ENCODE measurements around the gene DOCK9.

Gene DOCK9

DNA sequence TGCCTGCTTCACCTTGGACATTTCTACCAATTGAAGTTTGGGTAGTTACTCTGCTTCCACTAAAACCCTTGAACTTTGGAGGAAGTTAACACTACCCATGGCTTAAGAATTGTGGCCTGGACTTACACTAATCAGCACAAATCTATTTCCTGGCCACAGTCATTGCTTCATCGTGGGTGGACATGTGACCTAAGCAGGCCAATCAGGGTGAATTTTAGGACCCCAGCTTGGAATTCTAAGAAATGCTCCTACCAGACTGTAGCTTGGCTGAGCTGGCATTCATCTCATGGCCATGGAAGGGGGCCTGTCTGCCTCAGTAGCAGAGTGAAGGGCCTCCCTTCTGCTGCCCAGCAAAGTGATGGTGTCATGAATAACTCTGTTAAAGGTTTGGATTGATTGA is 167.1 kb downstream of the DOCK9 start:
- H3K4me3 ChIP-seq (ENCODE audit: low read depth, low read length): no peak overlapping the region
- TF ChIP-seq, protein P1, sequence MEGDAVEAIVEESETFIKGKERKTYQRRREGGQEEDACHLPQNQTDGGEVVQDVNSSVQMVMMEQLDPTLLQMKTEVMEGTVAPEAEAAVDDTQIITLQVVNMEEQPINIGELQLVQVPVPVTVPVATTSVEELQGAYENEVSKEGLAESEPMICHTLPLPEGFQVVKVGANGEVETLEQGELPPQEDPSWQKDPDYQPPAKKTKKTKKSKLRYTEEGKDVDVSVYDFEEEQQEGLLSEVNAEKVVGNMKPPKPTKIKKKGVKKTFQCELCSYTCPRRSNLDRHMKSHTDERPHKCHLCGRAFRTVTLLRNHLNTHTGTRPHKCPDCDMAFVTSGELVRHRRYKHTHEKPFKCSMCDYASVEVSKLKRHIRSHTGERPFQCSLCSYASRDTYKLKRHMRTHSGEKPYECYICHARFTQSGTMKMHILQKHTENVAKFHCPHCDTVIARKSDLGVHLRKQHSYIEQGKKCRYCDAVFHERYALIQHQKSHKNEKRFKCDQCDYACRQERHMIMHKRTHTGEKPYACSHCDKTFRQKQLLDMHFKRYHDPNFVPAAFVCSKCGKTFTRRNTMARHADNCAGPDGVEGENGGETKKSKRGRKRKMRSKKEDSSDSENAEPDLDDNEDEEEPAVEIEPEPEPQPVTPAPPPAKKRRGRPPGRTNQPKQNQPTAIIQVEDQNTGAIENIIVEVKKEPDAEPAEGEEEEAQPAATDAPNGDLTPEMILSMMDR (IDR thresholded peaks at IDR 0.05; ENCODE audit: low read depth, low read length): no peak

DNA sequence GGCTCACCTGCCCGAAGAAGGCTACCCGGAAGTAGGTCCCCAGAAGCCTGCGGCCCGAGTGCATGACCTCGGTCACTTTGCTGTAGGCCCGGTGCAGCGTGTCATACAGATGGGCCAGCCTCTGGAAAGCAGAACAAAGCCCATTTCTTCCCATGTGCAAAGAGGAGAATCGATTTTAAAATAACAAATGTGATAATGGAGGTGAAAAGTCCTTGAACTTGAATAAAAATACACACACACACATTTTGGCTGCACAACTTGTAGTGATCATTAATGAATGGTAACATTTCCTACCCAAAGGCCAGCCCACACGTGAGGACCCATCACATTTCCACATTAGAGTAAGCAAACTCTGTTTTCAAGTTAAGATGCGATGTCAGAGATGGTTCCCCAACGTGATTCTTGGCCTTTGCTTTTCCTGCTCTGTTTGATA is 168.5 kb downstream of the DOCK9 start:
- H3K4me3 ChIP-seq (ENCODE audit: low read depth, low read length): no peak overlapping the region

DNA sequence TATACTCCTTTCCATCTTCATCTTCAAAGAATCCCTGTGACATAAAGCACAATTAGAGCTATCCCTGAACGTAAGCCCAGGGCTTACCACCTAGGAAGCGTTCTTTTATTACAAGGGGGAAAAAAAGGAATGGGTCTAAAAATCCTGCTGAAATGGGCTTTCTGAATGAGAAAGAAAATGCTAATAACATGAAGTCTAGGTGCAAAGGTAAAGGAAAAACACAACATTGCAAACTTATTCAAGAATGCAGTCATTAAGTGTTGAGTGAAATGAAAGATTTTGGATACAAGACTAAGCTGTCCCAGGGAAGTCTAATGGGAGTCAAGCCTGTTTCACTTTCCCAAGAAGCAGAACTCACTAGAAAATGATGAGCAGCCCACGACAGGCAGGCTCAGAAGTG is 170.1 kb downstream of the DOCK9 start:
- H3K4me3 ChIP-seq (ENCODE audit: low read depth, low read length): no peak overlapping the region
- TF ChIP-seq, protein P1 (IDR thresholded peaks at IDR 0.05; ENCODE audit: low read depth, low read length): no peak

More for the DNA sequence above, 168.5 kb downstream of the DOCK9 start:
- TF ChIP-seq, protein P1 (IDR thresholded peaks at IDR 0.05; ENCODE audit: low read depth, low read length): no peak

DNA sequence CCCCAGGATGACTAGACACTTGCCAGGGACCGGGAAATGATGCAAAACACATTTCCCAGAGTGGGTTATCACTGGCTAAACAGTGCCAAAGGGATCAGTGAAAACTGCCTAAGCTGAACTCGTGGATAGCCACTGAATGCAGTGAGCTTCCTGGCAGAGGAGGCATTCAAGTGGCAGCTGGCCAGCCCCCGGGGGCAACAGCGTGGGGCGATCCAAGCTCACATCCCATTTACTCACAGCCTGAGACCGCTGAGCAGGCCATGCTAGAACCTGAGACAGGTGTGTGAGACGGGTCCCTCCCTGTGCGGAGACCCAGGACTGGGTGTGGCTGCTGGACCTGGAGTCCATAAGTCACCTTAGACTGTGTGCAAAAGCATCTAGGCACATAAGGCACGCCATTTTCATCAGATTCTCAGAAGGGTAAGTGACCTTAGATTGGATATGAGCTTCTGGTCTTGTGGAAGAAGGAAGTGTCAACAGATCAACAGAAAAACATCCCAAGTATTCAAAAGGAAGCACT is 173.5 kb downstream of the DOCK9 start:
- no peak overlapping the region for H3K4me3 ChIP-seq (ENCODE audit: low read depth, low read length)
- TF ChIP-seq, protein P1 (IDR thresholded peaks at IDR 0.05; ENCODE audit: low read depth, low read length): no peak

DNA sequence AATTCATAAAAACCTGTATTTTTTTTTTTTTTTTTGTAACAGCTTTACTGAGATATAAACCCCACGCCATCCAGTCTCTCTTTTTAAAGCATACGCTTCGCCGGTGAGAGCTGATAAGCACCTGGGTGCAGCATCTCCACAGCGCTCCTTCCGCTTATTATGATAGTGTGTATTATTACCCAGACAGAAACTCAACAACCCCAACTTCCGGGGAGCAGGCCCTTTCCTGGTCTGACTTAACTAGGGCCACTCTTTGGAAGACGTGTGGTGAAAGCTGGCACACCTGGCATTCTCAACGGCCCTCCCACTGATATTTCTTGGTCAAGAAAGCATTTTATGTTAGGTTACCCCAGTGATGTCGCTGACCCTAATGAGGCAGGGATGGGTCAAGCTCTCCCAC is 173.9 kb downstream of the DOCK9 start:
- no peak overlapping the region for H3K4me3 ChIP-seq (ENCODE audit: low read depth, low read length)
- TF ChIP-seq, protein P1 (IDR thresholded peaks at IDR 0.05; ENCODE audit: low read depth, low read length): no peak

DNA sequence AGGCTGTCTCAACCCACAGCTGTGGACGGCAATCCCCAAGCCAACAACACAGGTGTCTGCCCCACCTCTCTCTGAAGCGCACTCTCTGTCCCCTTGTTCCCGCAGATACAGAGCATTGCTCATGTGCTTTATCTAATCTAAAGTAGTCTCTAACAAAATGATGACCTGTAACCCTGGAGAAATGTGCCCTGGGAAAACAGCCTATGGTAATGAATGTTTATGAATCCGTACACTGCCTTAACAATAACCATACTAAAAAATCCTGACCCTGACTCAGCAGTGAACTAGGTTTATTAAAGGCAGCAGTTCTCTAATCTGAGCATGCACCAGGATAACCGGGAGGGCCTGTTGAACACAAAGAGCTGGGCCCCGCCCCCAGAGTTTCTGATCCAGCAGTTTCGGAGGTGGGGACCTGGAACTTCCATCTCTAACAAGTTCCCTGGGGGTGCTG is 174.7 kb downstream of the DOCK9 start:
- TF ChIP-seq, protein P1 (IDR thresholded peaks at IDR 0.05; ENCODE audit: low read depth, low read length): no peak
- no peak overlapping the region for H3K4me3 ChIP-seq (ENCODE audit: low read depth, low read length)

DNA sequence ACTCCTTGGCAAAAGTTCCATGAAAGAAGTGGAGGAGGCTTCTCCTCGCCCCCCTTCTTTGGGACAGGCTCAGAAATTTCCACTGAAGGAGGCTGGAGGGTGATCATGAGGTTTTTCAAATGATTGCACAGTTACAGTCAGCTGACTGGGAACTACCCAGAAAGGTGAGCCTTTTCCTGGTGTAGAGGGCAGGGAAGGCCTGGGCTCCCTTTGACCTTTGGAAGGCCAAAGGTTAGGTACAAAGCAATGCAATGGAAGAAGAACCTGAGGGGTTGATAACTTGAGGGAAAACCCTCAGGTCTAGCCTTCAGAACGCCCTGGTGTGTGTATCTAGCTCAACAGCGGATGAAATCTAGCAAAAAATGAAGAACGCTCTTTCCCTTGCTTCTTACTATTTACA is 175.3 kb downstream of the DOCK9 start:
- no peak overlapping the region for H3K4me3 ChIP-seq (ENCODE audit: low read depth, low read length)
- TF ChIP-seq, protein P1 (IDR thresholded peaks at IDR 0.05; ENCODE audit: low read depth, low read length): no peak

All from WI38 (cell line).